Karpas-422 (cell line): ENCODE measurements around the gene ULK1. TPM values are rescaled to one million over a fixed set of nuclear protein-coding genes. Genes with fewer than 3 reads are reported as not detected.

Experiments
- DNase-seq: peaks from one replicate; pipeline ENCODE4 v3.0.0-alpha.2; 2015
- H2AFZ ChIP-seq: fragments of 200-600 bp; sonication (generic); 2 replicates; pipeline ENCODE4 v1.6.1; 2014; ENCODE audit warnings: antibody characterized with exemption, low read length, mixed read lengths
- H3K27ac ChIP-seq: fragments of 200-600 bp; sonication (generic); 2 replicates; pipeline ENCODE4 v1.5.1; 2014; ENCODE audit warnings: mild to moderate bottlenecking, low read length, moderate library complexity
- H3K27me3 ChIP-seq: fragments of 200-600 bp; sonication (generic); 2 replicates; pipeline ENCODE4 v1.6.1; 2014; ENCODE audit warnings: low read length, mixed read lengths
- H3K36me3 ChIP-seq: fragments of 200-600 bp; sonication (generic); 2 replicates; pipeline ENCODE4 v1.6.1; 2014; ENCODE audit warnings: low read length, mixed read lengths; ENCODE audit not compliant: insufficient read depth
- H3K4me1 ChIP-seq: fragments of 200-600 bp; sonication (generic); 2 replicates; pipeline ENCODE4 v1.6.1; 2014; ENCODE audit warnings: mild to moderate bottlenecking, low read length, mixed read lengths
- H3K4me2 ChIP-seq: fragments of 200-600 bp; sonication (generic); 2 replicates; pipeline ENCODE4 v1.6.1; 2014; ENCODE audit warnings: low read length, low read depth, mild to moderate bottlenecking; ENCODE audit not compliant: poor library complexity, severe bottlenecking
- H3K4me3 ChIP-seq: fragments of 200-600 bp; sonication (generic); 2 replicates; pipeline ENCODE4 v1.5.1; 2014; ENCODE audit warnings: mild to moderate bottlenecking, antibody characterized with exemption, low read length, mixed read lengths
- H3K79me2 ChIP-seq: fragments of 200-600 bp; sonication (generic); 2 replicates; pipeline ENCODE4 v1.6.1; 2014; ENCODE audit warnings: mild to moderate bottlenecking, low read length, mixed read lengths
- H3K9ac ChIP-seq: fragments of 200-600 bp; sonication (generic); 2 replicates; pipeline ENCODE4 v1.6.0; 2014; ENCODE audit warnings: low read length
- H3K9me2 ChIP-seq: fragments of 200-600 bp; sonication (generic), shearing (Covaris generic); replicated peaks from 2 replicates; pipeline ENCODE4 v1.6.0; 2014; ENCODE audit warnings: mild to moderate bottlenecking, low read length, moderate library complexity; ENCODE audit not compliant: insufficient read depth
- H3K9me3 ChIP-seq: fragments of 300-700, 200-600 bp; sonication (generic); 2 replicates; pipeline ENCODE4 v1.6.1; 2014; ENCODE audit warnings: low read length, mixed read lengths
- H4K20me1 ChIP-seq: fragments of 200-600 bp; sonication (generic); 2 replicates; pipeline ENCODE4 v1.6.1; 2014; ENCODE audit warnings: mild to moderate bottlenecking, antibody characterized with exemption, low read length, low read depth; ENCODE audit not compliant: insufficient read depth
- total RNA-seq: library from RNA; depleted of rRNA; stranded (reverse); fragments of >200 nt; shearing (Covaris generic); gene quantifications from 2 replicates; pipeline ENCODE4 v1.2.3, GENCODE V29; 2014; ENCODE audit warnings: low replicate concordance

Gene ULK1
- total RNA-seq, 1 experiment from 2014 or later: 6.9 TPM

DNA sequence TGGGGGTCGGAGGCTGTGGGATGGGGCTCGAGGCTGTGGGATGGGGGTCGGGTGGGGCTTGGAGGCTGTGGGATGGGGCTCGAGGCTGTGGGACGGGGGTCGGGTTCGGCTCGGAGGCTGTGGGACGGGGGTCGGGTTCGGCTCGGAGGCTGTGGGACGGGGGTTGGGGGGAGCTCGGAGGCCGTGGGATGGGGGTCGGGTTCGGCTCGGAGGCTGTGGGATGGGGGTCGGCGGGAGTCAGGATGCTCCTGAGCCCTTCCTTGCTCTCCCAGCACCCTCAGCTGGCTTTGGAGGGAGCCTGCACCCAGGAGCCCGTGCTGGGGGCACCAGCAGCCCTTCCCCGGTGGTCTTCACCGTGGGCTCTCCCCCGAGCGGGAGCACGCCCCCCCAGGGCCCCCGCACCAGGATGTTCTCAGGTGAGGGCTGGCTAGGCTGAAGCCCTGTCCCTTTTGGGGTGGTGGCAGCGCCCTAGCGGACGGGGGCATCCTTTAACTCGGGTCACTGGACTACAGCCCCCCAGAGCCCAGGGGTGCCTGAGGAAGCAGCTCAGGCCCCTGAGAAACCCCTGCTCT lies 22.8 kb downstream of the ULK1 start:
- Histone ChIP-seq H3K4me3 (no peak overlapping the region), H4K20me1 (peaks cover 42% of the 10 kb centered on the region; the same call in 1 of the 2 replicates), H3K27me3 (no peaks in the 10 kb centered on the region), H2AFZ (no peak overlapping the region), H3K4me1 (no peaks in the 10 kb centered on the region), H3K4me2 (no peak overlapping the region), H3K9me3 (no peaks in the 10 kb centered on the region), H3K27ac (no peak overlapping the region), H3K79me2 (no peaks in the 10 kb centered on the region), H3K9me2 (no peaks in the 10 kb centered on the region), H3K9ac (no peak overlapping the region), H3K36me3 (no peaks in the 10 kb centered on the region)
- DNase-seq: no peak

DNA sequence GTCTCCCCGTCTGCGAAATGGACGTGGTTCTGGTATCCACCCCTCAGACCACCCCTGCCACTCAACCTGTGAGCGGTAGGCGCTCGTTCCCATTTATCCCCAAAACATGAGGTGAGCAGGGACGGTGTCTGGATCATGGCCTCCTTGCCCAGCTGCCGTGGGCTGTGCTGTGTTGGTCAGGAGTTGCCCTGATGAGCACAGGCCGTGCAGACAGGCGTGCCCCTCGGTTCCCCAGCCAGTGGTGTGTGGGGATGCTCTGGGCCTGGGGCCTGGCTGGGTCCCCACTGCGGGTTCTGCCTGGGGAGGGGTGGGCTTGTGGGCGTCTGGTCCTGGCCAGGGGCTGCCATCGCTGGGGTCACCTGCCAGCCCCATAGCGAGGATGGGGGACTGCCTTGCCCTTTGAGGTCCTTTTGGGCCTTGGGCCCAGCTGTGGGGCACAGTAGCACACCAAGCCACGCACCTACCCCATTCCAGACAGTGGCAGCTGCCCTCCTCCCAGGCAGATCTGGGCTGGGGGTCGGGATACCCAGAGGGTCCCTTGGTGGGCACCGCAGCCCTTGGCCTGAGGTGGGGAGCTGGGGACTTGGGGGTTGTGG lies 23.4 kb downstream of the ULK1 start:
- H2AFZ ChIP-seq: no peak overlapping the region
- peaks cover 47% of the 10 kb centered on the region; the same call in 1 of the 2 replicates for H4K20me1 ChIP-seq
- H3K4me3 ChIP-seq: no peak overlapping the region
- no peak overlapping the region for H3K9ac ChIP-seq
- DNase-seq: no peak
- peaks cover 4% of the 10 kb centered on the region for H3K4me1 ChIP-seq
- H3K27ac ChIP-seq: no peak overlapping the region
- H3K4me2 ChIP-seq: no peak overlapping the region
- H3K9me3 ChIP-seq: no peaks in the 10 kb centered on the region
- no peaks in the 10 kb centered on the region for H3K27me3 ChIP-seq
- no peaks in the 10 kb centered on the region for H3K9me2 ChIP-seq
- H3K79me2 ChIP-seq: no peaks in the 10 kb centered on the region
- H3K36me3 ChIP-seq: no peaks in the 10 kb centered on the region

DNA sequence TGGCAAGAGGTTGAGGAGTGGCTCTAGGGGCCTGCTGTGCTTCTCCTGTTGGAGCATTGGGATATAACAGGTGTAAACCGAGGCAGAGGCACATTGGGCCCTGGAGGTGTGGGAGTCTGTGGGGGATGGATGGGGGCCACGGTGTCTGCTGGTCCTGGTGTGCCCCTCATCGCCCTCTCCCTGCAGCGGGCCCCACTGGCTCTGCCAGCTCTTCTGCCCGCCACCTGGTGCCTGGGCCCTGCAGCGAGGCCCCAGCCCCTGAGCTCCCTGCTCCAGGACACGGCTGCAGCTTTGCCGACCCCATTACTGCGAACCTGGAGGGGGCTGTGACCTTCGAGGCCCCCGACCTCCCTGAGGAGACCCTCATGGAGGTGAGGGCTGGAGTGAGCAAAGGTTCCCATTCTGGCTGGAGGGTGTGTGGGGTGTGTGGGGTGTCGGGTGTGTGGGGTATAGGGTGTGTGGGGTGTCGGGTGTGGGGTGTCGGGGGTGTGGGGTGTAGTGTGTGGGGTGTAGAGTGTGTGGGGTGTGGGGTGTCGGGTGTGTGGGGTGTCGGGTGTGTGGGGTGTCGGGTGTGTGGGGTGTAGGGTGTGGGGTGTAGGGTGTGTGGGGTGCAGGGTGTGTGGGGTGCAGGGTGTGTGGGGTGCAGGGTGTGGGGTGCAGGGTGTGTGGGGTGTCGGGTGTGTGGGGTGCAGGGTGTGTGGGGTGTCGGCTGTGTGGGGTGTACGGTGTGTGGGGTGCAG lies 24.1 kb downstream of the ULK1 start:
- no peak overlapping the region for H3K9ac ChIP-seq
- H3K36me3 ChIP-seq: no peaks in the 10 kb centered on the region

DNA sequence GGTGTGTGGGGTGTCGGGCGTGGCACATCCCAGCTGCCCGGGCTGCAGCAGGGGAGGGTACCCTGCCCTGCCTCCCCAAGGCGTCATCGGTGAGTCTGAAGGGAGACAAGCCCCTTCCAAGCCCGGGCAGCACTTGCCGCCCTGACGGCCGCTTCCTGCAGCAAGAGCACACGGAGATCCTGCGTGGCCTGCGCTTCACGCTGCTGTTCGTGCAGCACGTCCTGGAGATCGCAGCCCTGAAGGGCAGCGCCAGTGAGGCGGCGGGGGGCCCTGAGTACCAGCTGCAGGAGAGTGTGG lies 24.6 kb downstream of the ULK1 start:
- Histone ChIP-seq H3K9ac (no peak overlapping the region), H3K9me3 (no peaks in the 10 kb centered on the region), H3K27ac (no peak overlapping the region), H2AFZ (no peak overlapping the region), H3K4me1 (peaks cover 16% of the 10 kb centered on the region), H3K4me3 (no peak overlapping the region), H3K79me2 (no peaks in the 10 kb centered on the region), H3K9me2 (no peaks in the 10 kb centered on the region), H3K27me3 (no peaks in the 10 kb centered on the region), H3K36me3 (no peaks in the 10 kb centered on the region), H4K20me1 (peaks cover 50% of the 10 kb centered on the region; the same call in 1 of the 2 replicates), H3K4me2 (no peak overlapping the region)
- DNase-seq: no peak

More for the DNA sequence above, 24.1 kb downstream of the ULK1 start:
- Histone ChIP-seq H3K9me2 (no peaks in the 10 kb centered on the region), H3K4me3 (no peak overlapping the region), H3K27me3 (no peaks in the 10 kb centered on the region), H3K9me3 (no peaks in the 10 kb centered on the region), H3K4me2 (no peak overlapping the region), H4K20me1 (peaks cover 50% of the 10 kb centered on the region; the same call in 1 of the 2 replicates), H3K27ac (no peak overlapping the region), H2AFZ (no peak overlapping the region), H3K79me2 (no peaks in the 10 kb centered on the region), H3K4me1 (peaks cover 11% of the 10 kb centered on the region)
- DNase-seq: no peak

DNA sequence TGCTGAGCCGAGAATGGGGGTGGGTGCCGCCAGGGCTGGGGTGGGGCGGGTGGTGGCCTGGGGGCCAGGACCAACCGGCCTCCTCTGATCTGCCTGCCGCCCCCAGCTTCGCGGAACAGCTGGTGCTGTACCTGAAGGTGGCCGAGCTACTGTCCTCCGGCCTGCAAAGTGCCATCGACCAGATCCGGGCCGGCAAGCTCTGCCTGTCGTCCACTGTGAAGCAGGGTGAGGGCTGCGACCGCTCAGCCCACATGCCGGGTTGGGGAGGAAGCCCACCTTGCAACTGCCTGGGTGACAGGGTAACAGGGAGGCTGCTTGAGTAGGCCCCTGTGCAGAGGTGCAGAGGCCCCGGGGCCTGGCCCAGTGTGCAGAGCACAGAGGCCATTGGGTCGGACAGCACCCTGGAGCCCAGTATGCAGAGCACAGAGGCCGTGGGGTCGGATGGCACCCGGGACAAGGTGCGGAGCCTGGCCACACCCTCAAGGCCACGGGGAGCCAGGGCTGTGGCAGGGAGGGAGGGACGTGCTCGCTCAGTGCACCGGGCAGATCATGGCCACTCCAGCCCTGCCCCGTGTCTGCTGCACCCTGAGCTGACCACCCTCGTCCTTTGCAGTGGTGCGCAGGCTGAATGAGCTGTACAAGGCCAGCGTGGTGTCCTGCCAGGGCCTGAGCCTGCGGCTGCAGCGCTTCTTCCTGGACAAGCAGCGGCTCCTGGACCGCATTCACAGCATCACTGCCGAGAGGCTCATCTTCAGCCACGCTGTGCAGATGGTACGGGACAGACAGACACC lies 25.1 kb downstream of the ULK1 start:
- peaks cover 21% of the 10 kb centered on the region for H3K4me1 ChIP-seq
- H3K36me3 ChIP-seq: no peaks in the 10 kb centered on the region
- H3K9ac ChIP-seq: no peak overlapping the region
- no peaks in the 10 kb centered on the region for H3K9me3 ChIP-seq
- H3K4me3 ChIP-seq: no peak overlapping the region
- no peaks in the 10 kb centered on the region for H3K27me3 ChIP-seq
- DNase-seq: no peak
- no peak overlapping the region for H3K4me2 ChIP-seq
- H2AFZ ChIP-seq: no peak overlapping the region
- no peaks in the 10 kb centered on the region for H3K9me2 ChIP-seq
- H3K27ac ChIP-seq: no peak overlapping the region
- peaks cover 50% of the 10 kb centered on the region; the same call in 1 of the 2 replicates for H4K20me1 ChIP-seq
- H3K79me2 ChIP-seq: no peaks in the 10 kb centered on the region

DNA sequence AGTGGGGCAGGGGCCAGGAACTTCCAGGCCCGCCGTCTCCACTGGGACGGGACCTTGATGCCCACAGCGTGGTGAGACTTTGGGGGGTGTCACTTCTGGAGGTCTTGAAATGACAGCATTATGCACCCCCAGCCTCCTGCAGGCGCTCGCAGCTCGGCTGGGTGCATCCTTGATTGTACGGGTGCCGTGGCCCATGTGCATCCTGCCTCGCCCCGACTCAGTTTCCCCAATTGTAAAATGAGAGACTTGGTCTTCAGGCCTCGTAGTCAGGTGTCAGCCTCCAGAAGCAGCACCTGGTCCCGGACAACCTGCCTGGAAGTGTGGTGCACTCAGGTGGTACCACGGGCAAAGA lies 25.7 kb downstream of the ULK1 start:
- H3K9me3 ChIP-seq: no peaks in the 10 kb centered on the region
- no peaks in the 10 kb centered on the region for H3K9me2 ChIP-seq
- H3K36me3 ChIP-seq: no peaks in the 10 kb centered on the region
- H3K4me1 ChIP-seq: peaks cover 27% of the 10 kb centered on the region
- peaks cover 50% of the 10 kb centered on the region; the same call in 1 of the 2 replicates for H4K20me1 ChIP-seq
- no peak overlapping the region for H3K27ac ChIP-seq
- H2AFZ ChIP-seq: no peak overlapping the region
- no peak overlapping the region for H3K4me3 ChIP-seq
- no peaks in the 10 kb centered on the region for H3K27me3 ChIP-seq
- no peak overlapping the region for H3K4me2 ChIP-seq
- no peak for DNase-seq
- no peaks in the 10 kb centered on the region for H3K79me2 ChIP-seq
- H3K9ac ChIP-seq: no peak overlapping the region

DNA sequence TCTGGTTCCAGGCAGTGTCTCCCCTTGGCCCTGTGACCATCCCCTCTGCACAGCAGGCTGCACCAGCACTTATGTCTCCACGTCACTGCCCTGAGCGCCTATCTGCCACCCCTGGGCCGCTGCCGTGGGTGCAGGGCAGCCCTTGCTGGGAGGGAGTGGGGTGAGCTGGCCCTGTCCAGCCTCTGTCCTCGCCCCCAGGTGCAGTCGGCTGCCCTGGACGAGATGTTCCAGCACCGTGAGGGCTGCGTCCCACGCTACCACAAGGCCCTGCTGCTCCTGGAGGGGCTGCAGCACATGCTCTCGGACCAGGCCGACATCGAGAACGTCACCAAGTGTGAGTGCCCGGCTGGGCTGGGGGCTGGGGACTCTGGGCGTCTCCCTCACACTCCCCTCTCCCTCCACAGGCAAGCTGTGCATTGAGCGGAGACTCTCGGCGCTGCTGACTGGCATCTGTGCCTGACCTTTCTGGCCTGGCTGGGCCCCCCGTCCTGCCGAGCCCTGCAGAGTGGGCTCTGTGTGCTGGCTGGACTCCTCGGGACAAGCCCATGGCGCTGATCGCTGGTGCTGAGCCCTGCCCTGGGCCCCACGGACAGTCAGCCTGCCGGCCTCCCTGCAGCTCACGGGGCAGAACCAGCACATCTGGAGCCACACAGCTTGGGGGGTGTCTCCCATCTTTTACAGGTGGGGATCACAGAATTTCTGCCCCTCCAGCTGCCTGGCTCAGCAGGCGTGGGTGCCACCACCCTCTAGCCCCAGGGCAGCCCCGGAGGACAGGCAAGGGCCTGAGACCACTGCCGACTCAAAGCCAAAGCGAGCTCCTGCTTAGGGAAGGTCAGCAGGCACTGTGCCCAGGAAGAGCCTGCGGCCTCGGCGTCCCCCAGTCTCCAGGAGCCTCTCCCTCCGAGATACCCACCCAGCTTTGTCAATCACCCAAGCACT lies 26.7 kb downstream of the ULK1 start:
- H3K9ac ChIP-seq: no peak overlapping the region
- H3K4me1 ChIP-seq: peaks cover 27% of the 10 kb centered on the region
- H3K27me3 ChIP-seq: no peaks in the 10 kb centered on the region
- H3K9me2 ChIP-seq: no peaks in the 10 kb centered on the region
- no peaks in the 10 kb centered on the region for H3K79me2 ChIP-seq
- H3K36me3 ChIP-seq: no peaks in the 10 kb centered on the region
- H2AFZ ChIP-seq: no peak overlapping the region
- no peak overlapping the region for H3K4me2 ChIP-seq
- H4K20me1 ChIP-seq: peaks cover 50% of the 10 kb centered on the region; the same call in 1 of the 2 replicates
- no peak overlapping the region for H3K27ac ChIP-seq
- H3K9me3 ChIP-seq: no peaks in the 10 kb centered on the region
- no peak for DNase-seq
- H3K4me3 ChIP-seq: no peak overlapping the region
